Duodenal mucosa (tissue), 2 donors: ENCODE data around the gene DLG3.
"Not testable (repeated sequence)": the region's sequence is repeated elsewhere in the genome, so short reads cannot be mapped to it uniquely, and the experiment has no call there.

ENCODE experiments used
- H3K27ac ChIP-seq: one replicate; pipeline ENCODE4 v1.7.0; 2013; ENCODE audit warnings: low read depth, low read length
- H3K27me3 ChIP-seq, 2 donors: one replicate each; pipeline ENCODE4 v1.7.0; 2013; ENCODE audit warnings: low read length in 2 of 2, control low read depth in 1 of 2; ENCODE audit not compliant: insufficient read depth in 2 of 2, control insufficient read depth in 1 of 2
- H3K36me3 ChIP-seq, 2 donors: one replicate each; pipeline ENCODE4 v1.7.0; 2013; ENCODE audit warnings: low read length in 2 of 2, control low read depth in 1 of 2; ENCODE audit not compliant: insufficient read depth in 2 of 2, control insufficient read depth in 1 of 2
- H3K4me1 ChIP-seq, 2 donors: one replicate each; pipeline ENCODE4 v1.7.0; 2013; ENCODE audit warnings: low read length in 2 of 2, control low read depth in 1 of 2; ENCODE audit not compliant: insufficient read depth in 2 of 2, control insufficient read depth in 1 of 2
- H3K4me3 ChIP-seq, 2 donors: one replicate each; pipeline ENCODE4 v1.7.0; 2013; ENCODE audit warnings: low read length in 2 of 2, low read depth in 1 of 2
- H3K9ac ChIP-seq, 2 donors: one replicate each; pipeline ENCODE4 v1.7.0; 2013; ENCODE audit warnings: low read length in 2 of 2, low read depth in 1 of 2
- H3K9me3 ChIP-seq, 2 donors: one replicate each; pipeline ENCODE4 v1.7.0; 2013; ENCODE audit warnings: low read length in 2 of 2, control low read depth in 1 of 2; ENCODE audit not compliant: control insufficient read depth in 1 of 2

DLG3 gene

DNA sequence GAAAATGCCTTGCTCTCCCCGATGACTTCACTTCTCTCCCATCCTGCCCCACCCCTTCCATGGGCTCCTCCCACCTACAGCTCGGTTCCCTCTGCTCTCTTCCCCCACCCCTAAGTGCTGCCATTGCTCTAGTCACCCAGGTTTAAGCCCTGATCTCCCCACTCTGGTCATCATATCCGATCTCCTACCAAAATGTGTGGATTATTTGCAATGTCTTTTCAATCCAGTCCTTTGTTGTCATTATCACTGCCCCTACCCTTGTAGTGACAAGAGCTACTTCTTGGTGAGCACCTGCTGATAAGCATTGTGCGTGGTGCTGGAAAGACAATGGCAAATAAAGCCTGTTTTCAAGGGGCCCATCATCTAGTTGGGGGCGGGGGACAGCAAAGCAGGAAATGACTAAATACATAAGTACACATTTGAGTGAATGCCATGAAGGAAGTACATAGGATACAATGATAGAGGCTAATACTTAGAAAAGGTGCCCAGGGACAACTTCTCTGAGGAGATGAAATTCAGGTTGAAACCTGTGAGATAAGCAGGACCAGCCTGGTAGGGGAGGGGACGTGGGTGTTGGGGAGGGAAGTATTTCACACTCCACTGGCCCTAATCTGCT lies 63.8 kb downstream of the DLG3 start:
- Histone ChIP-seq H3K27ac (no peak overlapping the region), H3K9me3 (no peaks in the 10 kb centered on the region), H3K27me3 (no peaks in the 10 kb centered on the region), H3K36me3 (peaks cover 7 to 8% of the 10 kb centered on the region in 2 donors), H3K9ac (no peak overlapping the region), H3K4me1 (no peaks in the 10 kb centered on the region), H3K4me3 (no peak overlapping the region)

DNA sequence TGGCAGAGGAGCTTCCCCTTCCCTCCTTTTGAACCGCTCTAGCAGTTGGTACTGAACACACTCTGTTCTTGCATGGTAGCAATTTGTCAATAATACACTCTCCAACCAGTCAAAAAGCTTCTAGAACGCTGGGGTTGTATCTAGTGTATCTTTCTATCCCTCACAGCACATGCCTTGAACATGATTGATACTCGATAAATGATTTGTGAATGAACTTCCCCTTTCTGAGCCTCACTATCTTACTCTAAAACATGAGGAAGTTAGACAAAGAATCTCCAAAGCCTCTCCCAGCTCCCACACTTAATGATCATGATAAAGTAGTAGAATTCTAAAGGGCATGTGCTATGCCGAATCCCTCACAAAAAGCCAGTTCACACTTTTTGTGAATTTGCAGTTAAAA lies 64.4 kb downstream of the DLG3 start:
- H3K9me3 ChIP-seq = no peaks in the 10 kb centered on the region

GRCh38 chrX:70515270-70515669 lies 70.6 kb downstream of the DLG3 start:
- not testable (repeated sequence) for H3K36me3 ChIP-seq, H3K27me3 ChIP-seq, H3K4me1 ChIP-seq, H3K27ac ChIP-seq, H3K4me3 ChIP-seq, H3K9ac ChIP-seq, H3K9me3 ChIP-seq

More for the DNA sequence above, 64.4 kb downstream of the DLG3 start:
- H3K4me1 ChIP-seq = no peaks in the 10 kb centered on the region
- H3K36me3 ChIP-seq = peaks cover 0 to 3% of the 10 kb centered on the region in 2 donors
- H3K27me3 ChIP-seq = no peaks in the 10 kb centered on the region
- H3K27ac ChIP-seq = no peak overlapping the region
- no peak overlapping the region for H3K9ac ChIP-seq
- H3K4me3 ChIP-seq = no peak overlapping the region

DNA sequence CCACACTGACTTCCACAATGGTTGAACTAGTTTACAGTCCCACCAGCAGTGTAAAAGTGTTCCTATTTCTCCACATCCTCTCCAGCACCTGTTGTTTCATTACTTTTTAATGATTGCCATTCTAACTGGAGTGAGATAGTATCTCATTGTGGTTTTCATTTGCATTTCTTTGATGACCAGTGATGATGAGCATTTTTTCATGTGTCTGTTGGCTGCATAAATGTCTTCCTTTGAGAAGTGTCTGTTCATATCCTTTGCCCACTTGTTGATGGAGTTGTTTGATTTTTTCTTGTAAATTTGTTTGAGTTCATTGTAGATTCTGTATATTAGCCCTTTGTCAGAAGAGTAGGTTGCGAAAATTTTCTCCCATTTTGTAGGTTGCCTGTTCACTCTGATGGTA lies 71.1 kb downstream of the DLG3 start:
- H3K4me3 ChIP-seq, H3K27ac ChIP-seq, H3K4me1 ChIP-seq, H3K27me3 ChIP-seq, H3K9me3 ChIP-seq, H3K9ac ChIP-seq, H3K36me3 ChIP-seq: not testable (repeated sequence)

DNA sequence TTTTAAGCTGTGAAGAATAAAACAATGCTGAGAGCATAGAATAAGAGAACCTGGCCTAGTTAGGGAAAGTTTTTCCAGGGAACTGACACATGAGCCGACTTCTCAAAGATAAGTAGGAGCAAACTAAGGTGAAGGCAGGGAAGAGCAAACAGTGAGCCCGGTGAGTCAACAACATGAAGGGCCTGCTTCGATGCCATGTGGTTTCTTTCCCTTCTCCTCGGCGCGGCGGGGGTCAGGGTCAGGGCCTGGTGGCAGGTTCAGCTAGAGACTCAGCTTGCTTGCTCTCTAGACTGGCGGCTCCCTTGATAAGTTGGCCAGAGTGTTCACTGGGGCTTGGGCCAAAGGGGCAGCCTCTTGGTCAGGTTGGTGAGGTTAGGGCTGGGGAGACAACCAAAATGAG lies 81.1 kb downstream of the DLG3 start:
- no peak overlapping the region for H3K9ac ChIP-seq
- H3K4me1 ChIP-seq = no peaks in the 10 kb centered on the region
- H3K9me3 ChIP-seq = no peaks in the 10 kb centered on the region
- no peaks in the 10 kb centered on the region for H3K27me3 ChIP-seq
- no peak overlapping the region for H3K27ac ChIP-seq
- H3K4me3 ChIP-seq = no peak overlapping the region
- H3K36me3 ChIP-seq = no peaks in the 10 kb centered on the region

- H3K27ac ChIP-seq = no peak overlapping the region
- H3K36me3 ChIP-seq = no peaks in the 10 kb centered on the region
- H3K4me1 ChIP-seq = no peaks in the 10 kb centered on the region
- H3K4me3 ChIP-seq = no peak overlapping the region
- no peaks in the 10 kb centered on the region for H3K27me3 ChIP-seq
- no peaks in the 10 kb centered on the region for H3K9me3 ChIP-seq
- no peak overlapping the region for H3K9ac ChIP-seq
Observed at GRCh38 chrX:70527053-70527452, 82.4 kb downstream of the DLG3 start.

- Histone ChIP-seq H3K4me1 (no peaks in the 10 kb centered on the region), H3K9me3 (no peaks in the 10 kb centered on the region), H3K36me3 (no peaks in the 10 kb centered on the region), H3K27me3 (no peaks in the 10 kb centered on the region), H3K9ac (no peak overlapping the region), H3K27ac (no peak overlapping the region), H3K4me3 (no peak overlapping the region)
Observed at GRCh38 chrX:70527610-70528345, 83.1 kb downstream of the DLG3 start.

GRCh38 chrX:70535198-70535597 lies 90.6 kb downstream of the DLG3 start:
- no peak overlapping the region for H3K27ac ChIP-seq
- no peaks in the 10 kb centered on the region for H3K9me3 ChIP-seq
- H3K36me3 ChIP-seq = no peaks in the 10 kb centered on the region
- no peak overlapping the region for H3K9ac ChIP-seq
- no peak overlapping the region for H3K4me3 ChIP-seq
- no peaks in the 10 kb centered on the region for H3K27me3 ChIP-seq
- H3K4me1 ChIP-seq = no peaks in the 10 kb centered on the region

- peaks cover 0 to 3% of the 10 kb centered on the region in 2 donors for H3K4me1 ChIP-seq
- H3K9ac ChIP-seq = no peak overlapping the region
- no peaks in the 10 kb centered on the region for H3K27me3 ChIP-seq
- H3K27ac ChIP-seq = no peak overlapping the region
- H3K9me3 ChIP-seq = no peaks in the 10 kb centered on the region
- H3K4me3 ChIP-seq = no peak overlapping the region
- H3K36me3 ChIP-seq = no peaks in the 10 kb centered on the region
Observed at GRCh38 chrX:70549429-70549828, 104.8 kb downstream of the DLG3 start.

GRCh38 chrX:70552130-70552704 lies 107.6 kb downstream of the DLG3 start:
- Histone ChIP-seq H3K36me3 (no peaks in the 10 kb centered on the region), H3K9ac (no peak overlapping the region), H3K4me1 (peaks cover 0 to 3% of the 10 kb centered on the region in 2 donors), H3K27me3 (no peaks in the 10 kb centered on the region), H3K27ac (no peak overlapping the region), H3K4me3 (no peak overlapping the region), H3K9me3 (no peaks in the 10 kb centered on the region)
